Measurements from ENCODE around the gene C4orf36. TPM values are rescaled to one million over a fixed set of nuclear protein-coding genes. Genes with fewer than 3 reads are reported as not detected.

Gene C4orf36
- total RNA-seq, 1 donor from 2014 or later: not detected

DNA sequence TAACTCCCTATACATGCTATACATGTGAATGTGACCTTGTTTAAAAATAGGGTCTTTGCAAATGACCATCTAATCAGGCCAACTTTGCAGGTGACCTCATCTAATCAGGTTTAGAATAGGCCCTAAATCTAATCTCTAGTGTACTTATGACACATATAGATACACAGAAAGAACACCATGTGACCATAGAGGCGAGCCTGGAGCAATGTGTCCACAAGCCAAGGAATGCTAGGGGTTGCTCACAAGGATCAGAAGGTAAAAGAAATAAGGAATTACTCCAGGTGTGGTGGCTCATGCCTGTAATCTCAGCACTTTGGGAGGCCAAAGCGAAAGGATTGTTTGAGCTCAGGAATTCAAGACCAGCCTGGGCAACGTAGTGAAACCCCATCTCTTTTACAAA is 9.6 kb upstream of the C4orf36 start:
- peaks cover 1% of the 10 kb centered on the region for H3K27me3 Mint-ChIP-seq (ENCODE audit: unreplicated experiment)
- H3K4me1 Mint-ChIP-seq (ENCODE audit: low read depth, unreplicated experiment): no peaks in the 10 kb centered on the region
- H3K9me3 Mint-ChIP-seq (ENCODE audit: unreplicated experiment): peaks cover 2% of the 10 kb centered on the region
- TF ChIP-seq, protein P1, sequence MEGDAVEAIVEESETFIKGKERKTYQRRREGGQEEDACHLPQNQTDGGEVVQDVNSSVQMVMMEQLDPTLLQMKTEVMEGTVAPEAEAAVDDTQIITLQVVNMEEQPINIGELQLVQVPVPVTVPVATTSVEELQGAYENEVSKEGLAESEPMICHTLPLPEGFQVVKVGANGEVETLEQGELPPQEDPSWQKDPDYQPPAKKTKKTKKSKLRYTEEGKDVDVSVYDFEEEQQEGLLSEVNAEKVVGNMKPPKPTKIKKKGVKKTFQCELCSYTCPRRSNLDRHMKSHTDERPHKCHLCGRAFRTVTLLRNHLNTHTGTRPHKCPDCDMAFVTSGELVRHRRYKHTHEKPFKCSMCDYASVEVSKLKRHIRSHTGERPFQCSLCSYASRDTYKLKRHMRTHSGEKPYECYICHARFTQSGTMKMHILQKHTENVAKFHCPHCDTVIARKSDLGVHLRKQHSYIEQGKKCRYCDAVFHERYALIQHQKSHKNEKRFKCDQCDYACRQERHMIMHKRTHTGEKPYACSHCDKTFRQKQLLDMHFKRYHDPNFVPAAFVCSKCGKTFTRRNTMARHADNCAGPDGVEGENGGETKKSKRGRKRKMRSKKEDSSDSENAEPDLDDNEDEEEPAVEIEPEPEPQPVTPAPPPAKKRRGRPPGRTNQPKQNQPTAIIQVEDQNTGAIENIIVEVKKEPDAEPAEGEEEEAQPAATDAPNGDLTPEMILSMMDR (IDR thresholded peaks at IDR 0.05; ENCODE audit: partially characterized antibody, unreplicated experiment): no peak
- DNase-seq: no peak
- H3K27ac Mint-ChIP-seq (ENCODE audit: unreplicated experiment): no peak overlapping the region
- H3K36me3 Mint-ChIP-seq (ENCODE audit: unreplicated experiment): no peaks in the 10 kb centered on the region
- no peak overlapping the region for H3K4me3 Mint-ChIP-seq (ENCODE audit: unreplicated experiment)

DNA sequence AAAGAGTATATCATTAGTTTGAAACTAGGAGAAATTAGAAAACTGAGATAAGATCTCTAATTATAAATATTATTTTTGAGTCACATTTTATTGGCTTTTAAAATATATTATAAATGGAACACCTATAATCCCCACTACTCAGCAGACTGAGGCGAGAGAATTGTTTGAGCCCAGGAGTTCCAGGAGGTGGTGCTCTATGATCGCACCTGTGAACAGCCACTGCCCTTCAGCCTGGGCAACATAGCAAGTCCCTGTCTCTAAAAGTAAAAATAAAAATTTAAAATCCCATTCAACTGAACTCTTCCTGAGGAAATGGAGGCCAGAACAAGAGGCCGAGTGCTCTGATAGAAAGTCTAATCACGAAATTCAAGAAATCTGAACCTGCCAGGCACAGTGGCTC is 6.3 kb upstream of the C4orf36 start:
- TF ChIP-seq, protein P1 (IDR thresholded peaks at IDR 0.05; ENCODE audit: partially characterized antibody, unreplicated experiment): no peak
- Mint-ChIP-seq H3K9me3 (ENCODE audit: unreplicated experiment) (peaks cover 2% of the 10 kb centered on the region), H3K36me3 (ENCODE audit: unreplicated experiment) (no peaks in the 10 kb centered on the region), H3K27ac (ENCODE audit: unreplicated experiment) (no peak overlapping the region), H3K4me1 (ENCODE audit: low read depth, unreplicated experiment) (no peaks in the 10 kb centered on the region), H3K27me3 (ENCODE audit: unreplicated experiment) (peaks cover 1% of the 10 kb centered on the region), H3K4me3 (ENCODE audit: unreplicated experiment) (no peak overlapping the region)
- no peak for DNase-seq

DNA sequence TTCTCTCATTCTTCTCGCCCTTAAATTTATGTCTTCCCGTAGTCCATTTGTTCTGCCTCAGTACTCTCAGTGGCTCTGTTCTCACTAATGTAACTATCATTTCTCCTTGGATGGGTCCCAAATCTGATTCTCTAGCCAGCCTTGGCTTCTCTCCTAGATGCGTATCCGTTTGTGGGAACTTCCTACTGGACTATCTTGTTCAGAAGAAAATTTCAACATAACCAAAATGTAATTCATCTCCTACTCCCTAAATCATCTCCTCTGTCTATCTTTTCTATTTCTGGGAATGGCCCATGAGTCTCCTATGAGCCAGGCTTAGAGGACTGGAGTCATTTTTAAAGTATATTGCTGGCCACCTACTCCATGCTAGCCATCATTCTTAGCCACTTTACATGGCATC is 4.4 kb upstream of the C4orf36 start:
- Mint-ChIP-seq H3K36me3 (ENCODE audit: unreplicated experiment) (no peaks in the 10 kb centered on the region), H3K27ac (ENCODE audit: unreplicated experiment) (no peak overlapping the region), H3K9me3 (ENCODE audit: unreplicated experiment) (no peaks in the 10 kb centered on the region), H3K4me3 (ENCODE audit: unreplicated experiment) (no peak overlapping the region), H3K4me1 (ENCODE audit: low read depth, unreplicated experiment) (no peaks in the 10 kb centered on the region), H3K27me3 (ENCODE audit: unreplicated experiment) (peaks cover 1% of the 10 kb centered on the region)
- no peak for DNase-seq
- TF ChIP-seq, protein P1 (IDR thresholded peaks at IDR 0.05; ENCODE audit: partially characterized antibody, unreplicated experiment): no peak

DNA sequence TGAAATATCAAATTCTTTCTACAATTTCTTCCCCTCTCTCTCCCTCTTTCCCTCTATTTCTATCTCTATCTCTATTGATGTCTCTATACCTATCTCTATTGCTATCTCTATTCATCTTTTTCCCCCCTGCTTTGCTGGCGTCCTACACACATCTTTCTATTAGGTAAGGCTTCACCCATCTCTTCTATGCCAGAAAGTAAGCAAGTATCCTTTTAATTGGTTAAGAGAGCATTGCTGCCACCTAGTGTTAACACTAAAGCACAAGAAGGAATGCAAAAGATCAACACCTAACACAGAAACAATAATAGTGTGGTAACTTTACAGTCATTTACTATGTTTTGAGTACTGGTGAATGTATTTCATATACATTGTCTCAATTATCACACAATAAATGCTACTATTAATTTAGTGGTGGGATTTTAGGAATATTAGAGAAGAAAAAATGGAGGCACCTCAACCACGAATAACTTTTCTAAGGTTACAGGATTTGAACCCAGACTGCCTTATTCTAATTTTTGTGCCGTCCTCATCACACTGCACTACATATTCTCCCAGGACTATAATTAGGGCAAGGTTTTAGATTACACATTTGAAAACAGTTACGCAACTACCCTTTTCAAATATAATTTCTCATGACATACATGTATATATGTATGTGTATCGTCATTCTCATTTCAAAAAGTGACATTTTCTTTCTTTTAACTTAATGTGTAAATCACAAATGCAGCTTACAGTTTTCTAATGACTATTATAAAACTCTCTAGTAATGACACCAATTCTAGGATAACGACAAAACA is 3.7 kb upstream of the C4orf36 start:
- peaks cover 1% of the 10 kb centered on the region for H3K27me3 Mint-ChIP-seq (ENCODE audit: unreplicated experiment)
- H3K36me3 Mint-ChIP-seq (ENCODE audit: unreplicated experiment): no peaks in the 10 kb centered on the region
- no peak for DNase-seq
- TF ChIP-seq, protein P1 (IDR thresholded peaks at IDR 0.05; ENCODE audit: partially characterized antibody, unreplicated experiment): peak; percentile 67
- H3K27ac Mint-ChIP-seq (ENCODE audit: unreplicated experiment): no peak overlapping the region
- H3K4me3 Mint-ChIP-seq (ENCODE audit: unreplicated experiment): no peak overlapping the region
- H3K9me3 Mint-ChIP-seq (ENCODE audit: unreplicated experiment): no peaks in the 10 kb centered on the region
- H3K4me1 Mint-ChIP-seq (ENCODE audit: low read depth, unreplicated experiment): no peaks in the 10 kb centered on the region

DNA sequence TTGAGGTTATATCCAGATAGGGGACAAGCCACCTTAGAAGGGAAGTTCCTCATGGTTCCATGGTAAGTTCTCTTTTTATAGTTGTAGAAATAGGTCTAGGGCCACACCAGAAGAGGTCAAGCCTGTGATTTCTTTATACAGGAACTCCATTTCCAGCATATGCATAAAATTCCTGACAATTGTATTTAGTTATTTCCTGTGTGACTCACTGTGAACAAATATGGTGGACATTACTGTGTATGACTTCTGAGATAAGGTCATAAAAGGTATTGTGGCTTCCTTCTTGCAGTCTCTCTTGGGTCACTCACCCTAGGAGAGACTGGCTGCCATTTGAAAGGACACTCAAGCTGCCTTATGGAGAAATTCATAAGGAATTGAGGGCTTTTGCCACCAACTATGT is 2.2 kb upstream of the C4orf36 start:
- Mint-ChIP-seq H3K27ac (ENCODE audit: unreplicated experiment) (no peak overlapping the region), H3K4me1 (ENCODE audit: low read depth, unreplicated experiment) (no peaks in the 10 kb centered on the region), H3K9me3 (ENCODE audit: unreplicated experiment) (no peaks in the 10 kb centered on the region), H3K27me3 (ENCODE audit: unreplicated experiment) (peaks cover 1% of the 10 kb centered on the region), H3K4me3 (ENCODE audit: unreplicated experiment) (no peak overlapping the region), H3K36me3 (ENCODE audit: unreplicated experiment) (no peaks in the 10 kb centered on the region)
- TF ChIP-seq, protein P1 (IDR thresholded peaks at IDR 0.05; ENCODE audit: partially characterized antibody, unreplicated experiment): no peak
- DNase-seq: no peak
